Measurements from ENCODE around the gene LHX3.

GRCh38 chr9:136218271-136218670 lies 13.3 kb upstream of the LHX3 start:
- no peak for TF ChIP-seq CTCF (IDR thresholded peaks at IDR 0.05)
- no peak for TF ChIP-seq POLR2A (IDR thresholded peaks at IDR 0.05)
